ENCODE data around the gene DNAH6.

GRCh38 chr2:84491741-84492140 lies 24.6 kb upstream of the DNAH6 start:
- TF ChIP-seq EZH2 (IDR thresholded peaks at IDR 0.05; ENCODE audit: borderline replicate concordance, low read length): no peak
- TF ChIP-seq CTCF (IDR thresholded peaks at IDR 0.05; ENCODE audit: low read length): no peak
